Neural progenitor cell (in vitro differentiated cells): ENCODE data around the gene DOCK9.

ENCODE experiments used
- EZH2 ChIP-seq: fragments of 200-600 bp; sonication (generic); IDR thresholded peaks from 2 replicates; pipeline ENCODE4 v1.6.1; 2017; ENCODE audit warnings: antibody characterized with exemption, mild to moderate bottlenecking, moderate library complexity
- EZH2phosphoT487 ChIP-seq: fragments of 200-600 bp; sonication (generic); IDR thresholded peaks from 2 replicates; pipeline ENCODE4 v1.6.1; 2017; ENCODE audit warnings: antibody characterized with exemption
- TF ChIP-seq, protein P1 (sequence below): fragments of 200-600 bp; sonication (generic); IDR thresholded peaks from 2 replicates; pipeline ENCODE4 v1.5.1; 2017; ENCODE audit warnings: antibody characterized with exemption, mild to moderate bottlenecking

GRCh38 chr13:98896083-98896867 lies 81.6 kb downstream of the DOCK9 start:
- TF ChIP-seq, protein P1, sequence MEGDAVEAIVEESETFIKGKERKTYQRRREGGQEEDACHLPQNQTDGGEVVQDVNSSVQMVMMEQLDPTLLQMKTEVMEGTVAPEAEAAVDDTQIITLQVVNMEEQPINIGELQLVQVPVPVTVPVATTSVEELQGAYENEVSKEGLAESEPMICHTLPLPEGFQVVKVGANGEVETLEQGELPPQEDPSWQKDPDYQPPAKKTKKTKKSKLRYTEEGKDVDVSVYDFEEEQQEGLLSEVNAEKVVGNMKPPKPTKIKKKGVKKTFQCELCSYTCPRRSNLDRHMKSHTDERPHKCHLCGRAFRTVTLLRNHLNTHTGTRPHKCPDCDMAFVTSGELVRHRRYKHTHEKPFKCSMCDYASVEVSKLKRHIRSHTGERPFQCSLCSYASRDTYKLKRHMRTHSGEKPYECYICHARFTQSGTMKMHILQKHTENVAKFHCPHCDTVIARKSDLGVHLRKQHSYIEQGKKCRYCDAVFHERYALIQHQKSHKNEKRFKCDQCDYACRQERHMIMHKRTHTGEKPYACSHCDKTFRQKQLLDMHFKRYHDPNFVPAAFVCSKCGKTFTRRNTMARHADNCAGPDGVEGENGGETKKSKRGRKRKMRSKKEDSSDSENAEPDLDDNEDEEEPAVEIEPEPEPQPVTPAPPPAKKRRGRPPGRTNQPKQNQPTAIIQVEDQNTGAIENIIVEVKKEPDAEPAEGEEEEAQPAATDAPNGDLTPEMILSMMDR: no peak
- TF ChIP-seq EZH2phosphoT487 (no peak), EZH2 (no peak)
